Fibroblast of villous mesenchyme (primary cell): Measurements from ENCODE around the gene NCK2. TPM values are rescaled to one million over a fixed set of nuclear protein-coding genes. Genes with fewer than 3 reads are reported as not detected.
A peak's percentile ranks its signal among the peaks of the same experiment; 100 is the strongest.

Experiments used
- DNase-seq: peaks from one replicate; pipeline ENCODE4 v3.0.0-alpha.2; 2010; ENCODE audit warnings: low read depth
- H3K4me3 ChIP-seq: 2 replicates; pipeline ENCODE4 v1.5.1; 2011; ENCODE audit warnings: low read depth, mild to moderate bottlenecking, low read length
- total RNA-seq: library from RNA; depleted of rRNA; stranded (reverse); fragments of >200 nt; gene quantifications from 2 replicates; pipeline ENCODE4 v1.2.3, GENCODE V29; 2012
- TF ChIP-seq, protein P1 (sequence below): IDR thresholded peaks from 2 replicates; pipeline ENCODE4 v1.5.1; 2012; ENCODE audit warnings: low read depth, mild to moderate bottlenecking, low read length; ENCODE audit not compliant: insufficient read depth

The NCK2 gene
- total RNA-seq, 1 donor = 22.5 TPM

GRCh38 chr2:105814291-105814940 is 69.7 kb downstream of the NCK2 start:
- no peak for DNase-seq
- no peak overlapping the region for H3K4me3 ChIP-seq
- TF ChIP-seq, protein P1, sequence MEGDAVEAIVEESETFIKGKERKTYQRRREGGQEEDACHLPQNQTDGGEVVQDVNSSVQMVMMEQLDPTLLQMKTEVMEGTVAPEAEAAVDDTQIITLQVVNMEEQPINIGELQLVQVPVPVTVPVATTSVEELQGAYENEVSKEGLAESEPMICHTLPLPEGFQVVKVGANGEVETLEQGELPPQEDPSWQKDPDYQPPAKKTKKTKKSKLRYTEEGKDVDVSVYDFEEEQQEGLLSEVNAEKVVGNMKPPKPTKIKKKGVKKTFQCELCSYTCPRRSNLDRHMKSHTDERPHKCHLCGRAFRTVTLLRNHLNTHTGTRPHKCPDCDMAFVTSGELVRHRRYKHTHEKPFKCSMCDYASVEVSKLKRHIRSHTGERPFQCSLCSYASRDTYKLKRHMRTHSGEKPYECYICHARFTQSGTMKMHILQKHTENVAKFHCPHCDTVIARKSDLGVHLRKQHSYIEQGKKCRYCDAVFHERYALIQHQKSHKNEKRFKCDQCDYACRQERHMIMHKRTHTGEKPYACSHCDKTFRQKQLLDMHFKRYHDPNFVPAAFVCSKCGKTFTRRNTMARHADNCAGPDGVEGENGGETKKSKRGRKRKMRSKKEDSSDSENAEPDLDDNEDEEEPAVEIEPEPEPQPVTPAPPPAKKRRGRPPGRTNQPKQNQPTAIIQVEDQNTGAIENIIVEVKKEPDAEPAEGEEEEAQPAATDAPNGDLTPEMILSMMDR = no peak

DNA sequence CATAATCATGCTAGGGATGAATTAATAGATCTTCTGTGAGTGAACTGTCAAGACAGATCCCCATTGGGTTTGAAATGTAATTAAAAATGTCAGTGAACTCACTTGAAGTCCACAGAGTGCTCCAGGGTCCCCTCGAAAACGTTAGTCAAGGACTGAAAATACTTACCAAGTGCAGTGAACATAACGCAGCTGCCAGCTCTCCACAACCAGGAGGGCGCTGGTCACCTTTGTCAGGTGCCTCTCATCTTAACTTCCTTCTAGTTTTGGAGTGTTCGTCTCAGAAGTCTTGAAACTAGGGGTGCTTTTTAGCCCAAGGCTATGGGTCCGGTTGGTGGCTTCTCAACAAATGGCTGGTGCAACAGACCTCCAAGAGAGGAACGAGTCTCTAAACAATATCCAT is 70.7 kb downstream of the NCK2 start:
- TF ChIP-seq, protein P1 = no peak
- H3K4me3 ChIP-seq = no peak overlapping the region
- DNase-seq = no peak

DNA sequence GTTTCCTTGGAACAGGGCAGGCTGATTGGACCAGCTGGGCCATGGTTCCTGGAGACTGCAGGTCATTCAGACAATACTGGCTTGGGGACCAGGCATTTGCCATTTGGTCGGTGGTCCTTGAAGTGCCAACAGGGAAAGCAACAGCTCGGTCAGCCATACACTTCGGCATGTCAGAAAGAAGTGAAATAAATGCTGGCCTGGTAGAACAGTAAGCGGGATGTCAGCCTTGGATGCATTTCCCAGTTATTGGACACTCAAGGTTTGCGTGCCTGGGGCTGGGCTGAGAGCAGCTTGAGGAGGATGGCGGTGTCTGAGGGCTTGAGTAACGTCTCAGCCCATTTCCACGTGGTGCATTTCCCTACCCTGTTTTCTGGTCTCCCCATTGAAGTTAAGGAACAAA is 75.4 kb downstream of the NCK2 start:
- TF ChIP-seq, protein P1 = no peak
- DNase-seq = no peak

DNA sequence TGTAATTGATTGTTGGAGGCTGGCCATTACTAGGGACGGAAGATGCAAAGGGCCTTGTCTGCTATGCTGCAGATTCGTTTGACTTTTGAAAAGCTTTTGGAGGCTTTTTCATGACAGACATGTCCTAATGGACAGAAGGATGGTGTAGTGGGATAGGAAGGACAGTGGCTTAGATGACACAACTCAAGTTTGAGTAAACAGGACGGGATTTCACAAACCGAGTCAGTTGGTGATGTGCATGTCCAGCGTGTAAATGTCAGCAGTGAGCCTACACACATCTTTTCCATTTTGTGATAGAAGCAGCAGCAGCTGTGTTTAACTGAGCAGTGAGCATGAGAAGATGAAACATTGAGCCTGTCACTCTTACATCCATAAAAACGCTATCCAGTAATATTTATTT is 76.0 kb downstream of the NCK2 start:
- DNase-seq = peak; percentile 12
- TF ChIP-seq, protein P1 = no peak
- no peak overlapping the region for H3K4me3 ChIP-seq

More for the DNA sequence above, 75.4 kb downstream of the NCK2 start:
- H3K4me3 ChIP-seq = no peak overlapping the region

GRCh38 chr2:105821428-105822125 is 76.9 kb downstream of the NCK2 start:
- H3K4me3 ChIP-seq = no peak overlapping the region
- DNase-seq = no peak
- TF ChIP-seq, protein P1 = no peak

DNA sequence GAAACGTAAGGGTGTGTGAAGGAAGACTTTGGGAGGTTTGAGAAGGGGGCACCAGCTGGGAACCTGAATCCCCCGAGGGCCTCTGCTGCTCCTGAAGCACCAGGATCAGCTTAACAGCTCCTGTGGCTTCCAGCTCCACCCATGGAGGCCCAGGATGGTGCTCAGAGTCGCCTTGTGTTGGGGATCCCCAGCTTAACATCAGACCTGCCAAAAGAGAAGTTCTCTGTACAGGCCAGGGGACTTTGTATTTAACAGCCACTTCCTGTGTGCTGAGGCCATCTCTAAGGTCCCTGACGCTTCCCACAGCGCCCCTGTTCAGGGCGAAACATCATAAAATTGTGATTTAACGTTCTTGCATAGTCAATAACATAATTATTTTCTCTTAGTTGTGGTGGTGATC is 77.5 kb downstream of the NCK2 start:
- TF ChIP-seq, protein P1 = no peak
- DNase-seq = no peak
- no peak overlapping the region for H3K4me3 ChIP-seq

GRCh38 chr2:105824446-105824845 is 79.7 kb downstream of the NCK2 start:
- DNase-seq = no peak
- TF ChIP-seq, protein P1 = no peak
- no peak overlapping the region for H3K4me3 ChIP-seq
